Measurements from ENCODE around the gene SCFD2.

The SCFD2 gene

GRCh38 chr4:53156896-53157295 lies 209.0 kb downstream of the SCFD2 start:
- DNase-seq (ENCODE audit: low read depth): no peak
- H3K4me3 ChIP-seq (ENCODE audit: control insufficient read depth, low read depth, low read length): no peak overlapping the region
- no peak for TF ChIP-seq CTCF (conservative IDR thresholded peaks at IDR 0.05; ENCODE audit: control insufficient read depth, insufficient read depth, low read depth, low read length)

- DNase-seq (ENCODE audit: low read depth): no peak
- no peak for TF ChIP-seq CTCF (conservative IDR thresholded peaks at IDR 0.05; ENCODE audit: control insufficient read depth, insufficient read depth, low read depth, low read length)
- no peak overlapping the region for H3K4me3 ChIP-seq (ENCODE audit: control insufficient read depth, low read depth, low read length)
These were observed 213.4 kb downstream of the SCFD2 start for GRCh38 chr4:53152467-53152866.

GRCh38 chr4:53151489-53151788 lies 214.4 kb downstream of the SCFD2 start:
- no peak for TF ChIP-seq CTCF (conservative IDR thresholded peaks at IDR 0.05; ENCODE audit: control insufficient read depth, insufficient read depth, low read depth, low read length)
- no peak for DNase-seq (ENCODE audit: low read depth)
- H3K4me3 ChIP-seq (ENCODE audit: control insufficient read depth, low read depth, low read length): no peak overlapping the region

- no peak for TF ChIP-seq CTCF (conservative IDR thresholded peaks at IDR 0.05; ENCODE audit: control insufficient read depth, insufficient read depth, low read depth, low read length)
- no peak for DNase-seq (ENCODE audit: low read depth)
- H3K4me3 ChIP-seq (ENCODE audit: control insufficient read depth, low read depth, low read length): no peak overlapping the region
These were observed 215.0 kb downstream of the SCFD2 start for GRCh38 chr4:53150631-53151488.

- no peak for TF ChIP-seq CTCF (conservative IDR thresholded peaks at IDR 0.05; ENCODE audit: control insufficient read depth, insufficient read depth, low read depth, low read length)
- H3K4me3 ChIP-seq (ENCODE audit: control insufficient read depth, low read depth, low read length): no peak overlapping the region
These were observed 218.2 kb downstream of the SCFD2 start for GRCh38 chr4:53147711-53148110.

GRCh38 chr4:53147197-53147596 lies 218.7 kb downstream of the SCFD2 start:
- DNase-seq (ENCODE audit: low read depth): no peak
- TF ChIP-seq CTCF (conservative IDR thresholded peaks at IDR 0.05; ENCODE audit: control insufficient read depth, insufficient read depth, low read depth, low read length): no peak
- no peak overlapping the region for H3K4me3 ChIP-seq (ENCODE audit: control insufficient read depth, low read depth, low read length)

More at GRCh38 chr4:53147711-53148110, 218.2 kb downstream of the SCFD2 start:
- DNase-seq (ENCODE audit: low read depth): no peak

Data from fibroblast of mammary gland (primary cell).